ENCODE measurements around the gene FMNL1. TPM values are rescaled to one million over a fixed set of nuclear protein-coding genes. Genes with fewer than 3 reads are reported as not detected.

FMNL1 gene, protein sequence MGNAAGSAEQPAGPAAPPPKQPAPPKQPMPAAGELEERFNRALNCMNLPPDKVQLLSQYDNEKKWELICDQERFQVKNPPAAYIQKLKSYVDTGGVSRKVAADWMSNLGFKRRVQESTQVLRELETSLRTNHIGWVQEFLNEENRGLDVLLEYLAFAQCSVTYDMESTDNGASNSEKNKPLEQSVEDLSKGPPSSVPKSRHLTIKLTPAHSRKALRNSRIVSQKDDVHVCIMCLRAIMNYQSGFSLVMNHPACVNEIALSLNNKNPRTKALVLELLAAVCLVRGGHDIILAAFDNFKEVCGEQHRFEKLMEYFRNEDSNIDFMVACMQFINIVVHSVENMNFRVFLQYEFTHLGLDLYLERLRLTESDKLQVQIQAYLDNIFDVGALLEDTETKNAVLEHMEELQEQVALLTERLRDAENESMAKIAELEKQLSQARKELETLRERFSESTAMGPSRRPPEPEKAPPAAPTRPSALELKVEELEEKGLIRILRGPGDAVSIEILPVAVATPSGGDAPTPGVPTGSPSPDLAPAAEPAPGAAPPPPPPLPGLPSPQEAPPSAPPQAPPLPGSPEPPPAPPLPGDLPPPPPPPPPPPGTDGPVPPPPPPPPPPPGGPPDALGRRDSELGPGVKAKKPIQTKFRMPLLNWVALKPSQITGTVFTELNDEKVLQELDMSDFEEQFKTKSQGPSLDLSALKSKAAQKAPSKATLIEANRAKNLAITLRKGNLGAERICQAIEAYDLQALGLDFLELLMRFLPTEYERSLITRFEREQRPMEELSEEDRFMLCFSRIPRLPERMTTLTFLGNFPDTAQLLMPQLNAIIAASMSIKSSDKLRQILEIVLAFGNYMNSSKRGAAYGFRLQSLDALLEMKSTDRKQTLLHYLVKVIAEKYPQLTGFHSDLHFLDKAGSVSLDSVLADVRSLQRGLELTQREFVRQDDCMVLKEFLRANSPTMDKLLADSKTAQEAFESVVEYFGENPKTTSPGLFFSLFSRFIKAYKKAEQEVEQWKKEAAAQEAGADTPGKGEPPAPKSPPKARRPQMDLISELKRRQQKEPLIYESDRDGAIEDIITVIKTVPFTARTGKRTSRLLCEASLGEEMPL
- total RNA-seq = 0.32 and 0.61 TPM in 2 replicates

DNA sequence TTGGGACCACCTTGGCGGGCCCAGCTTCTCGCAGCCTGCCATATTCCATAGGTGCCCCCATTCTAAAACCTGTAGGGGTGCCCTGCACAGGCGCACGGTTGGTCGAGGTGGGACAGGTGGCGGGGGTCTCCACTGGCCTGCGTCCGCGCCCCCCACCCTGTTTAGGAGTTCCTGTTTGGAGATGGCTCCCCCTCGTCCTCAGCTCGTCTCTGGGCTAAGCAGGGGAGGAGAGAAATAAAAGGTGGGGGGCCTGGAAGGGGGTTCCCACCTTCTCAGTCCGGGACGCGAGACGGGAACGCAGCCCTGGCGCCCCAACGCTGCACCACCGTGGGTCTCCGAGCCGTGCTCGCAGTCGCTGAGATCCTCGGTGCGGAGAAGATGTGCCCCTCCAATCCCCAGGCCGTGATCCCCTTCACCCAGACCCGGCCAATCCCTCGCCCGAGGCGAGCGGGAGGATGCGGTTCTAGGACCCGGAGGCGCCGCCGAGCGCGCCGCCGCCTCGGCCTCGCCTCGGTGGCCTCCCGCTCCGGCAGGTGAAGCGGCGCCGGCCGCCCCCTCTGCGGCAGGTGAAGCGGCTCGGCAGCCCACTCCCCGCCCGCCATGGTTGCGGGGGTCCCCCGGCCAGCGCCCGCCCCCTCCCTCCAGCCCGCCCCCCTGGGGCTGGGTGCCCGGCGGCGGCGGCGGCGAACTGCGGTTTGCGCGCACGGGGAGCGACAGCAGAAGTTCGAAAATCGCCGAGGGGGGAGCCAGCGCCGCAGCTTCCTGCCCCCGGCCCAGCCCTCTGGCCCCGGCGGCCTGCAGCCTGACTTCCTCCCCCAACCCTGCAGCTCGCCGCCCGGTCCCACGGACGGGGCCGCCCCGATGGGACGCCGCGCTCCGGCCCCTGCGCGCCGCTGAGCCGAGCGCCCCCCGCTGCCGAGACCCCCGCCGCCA, at the start of gene FMNL1:
FMNL1 (plus strand) TSS at position 805 of the 933 bp plus-strand sequence. CDS start 240 bp downstream, outside the sequence.

DNA sequence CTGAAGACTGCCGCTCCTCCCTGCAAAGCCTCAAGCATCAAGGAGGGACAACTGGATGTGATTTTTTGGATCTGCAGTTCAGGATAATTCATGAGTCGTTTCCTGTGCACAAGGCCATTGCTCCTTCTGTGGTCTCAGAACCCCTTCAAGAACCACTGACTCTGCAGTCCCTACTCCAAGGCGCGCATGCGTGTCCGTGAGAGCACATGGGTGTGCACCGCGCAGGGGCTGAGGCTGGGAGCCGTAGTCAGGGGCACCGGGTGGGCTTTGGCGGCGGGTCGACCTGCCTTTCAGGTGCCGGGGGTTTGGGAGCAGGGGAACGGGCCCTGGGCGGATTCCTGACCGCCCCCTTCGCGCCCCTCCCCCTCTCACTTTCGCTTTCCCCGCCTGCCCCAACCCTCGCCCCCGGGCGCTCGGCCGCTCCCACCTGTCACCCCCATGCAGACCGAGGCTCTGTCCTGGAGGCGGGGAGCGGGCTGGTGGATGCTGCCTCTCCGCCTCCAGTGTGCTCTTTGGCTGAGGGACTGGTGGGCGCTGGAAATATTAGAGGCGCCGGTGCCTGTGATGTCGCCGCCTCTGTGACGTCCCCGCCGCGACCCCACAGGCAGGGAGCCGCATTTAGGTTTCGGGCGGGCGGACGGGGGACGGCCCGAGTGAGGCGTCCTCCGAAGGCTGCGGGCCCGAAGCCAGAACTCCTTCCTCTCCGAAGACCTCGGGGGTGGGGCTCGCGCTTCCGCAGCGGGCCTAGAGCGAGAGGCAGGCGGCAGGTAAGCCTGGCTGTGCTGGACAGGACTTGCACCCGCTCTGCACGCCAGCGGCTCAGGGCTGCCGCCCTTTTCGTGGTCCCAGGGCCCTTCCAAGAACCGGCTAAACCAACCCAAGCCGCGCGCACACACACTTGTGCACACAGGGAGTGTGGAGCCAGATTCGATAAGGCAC, 40.2 kb downstream of the FMNL1 start, which contains the start of gene SPATA32:
SPATA32 (minus strand) TSS at position 518 of the 939 bp plus-strand sequence; CDS start at position 440, 78 bp downstream.

Other genes starting within 250 kb of the FMNL1 start
- 29.8 and 30.9 TPM in 2 replicates for gene DCAKD, start 170.3 kb upstream of the FMNL1 start, total RNA-seq
- 86.0 and 87.1 TPM in 2 replicates for gene NMT1, start 160.6 kb upstream of the FMNL1 start, total RNA-seq
- 4.2 and 4.4 TPM in 2 replicates for gene PLCD3, start 89.4 kb upstream of the FMNL1 start, total RNA-seq
- 2.6 and 5.2 TPM in 2 replicates for gene ACBD4, start 86.2 kb upstream of the FMNL1 start, total RNA-seq
- gene HEXIM1, start 73.4 kb upstream of the FMNL1 start, total RNA-seq = 7.1 and 7.8 TPM in 2 replicates
- 4.5 and 5.6 TPM in 2 replicates for gene HEXIM2, start 60.0 kb upstream of the FMNL1 start, total RNA-seq
- not detected in 2 replicates for gene SPATA32, start 40.2 kb downstream of the FMNL1 start, total RNA-seq
- 1.3 and 2.6 TPM in 2 replicates for gene MAP3K14, start 95.1 kb downstream of the FMNL1 start, total RNA-seq
- gene ARHGAP27, start 211.0 kb downstream of the FMNL1 start, total RNA-seq = 9.7 and 14.4 TPM in 2 replicates